HG03097 (cell line): ENCODE data around the gene EIF4E2.
"Not testable (repeated sequence)": the region's sequence is repeated elsewhere in the genome, so short reads cannot be mapped to it uniquely, and the experiment has no call there.

ENCODE experiments used
- ATAC-seq: cut with Tn5 transposase; IDR thresholded peaks from one replicate; pipeline ENCODE4 v1.9.1; 2021; ENCODE audit not compliant: unreplicated experiment, low FRiP score

EIF4E2 gene

DNA sequence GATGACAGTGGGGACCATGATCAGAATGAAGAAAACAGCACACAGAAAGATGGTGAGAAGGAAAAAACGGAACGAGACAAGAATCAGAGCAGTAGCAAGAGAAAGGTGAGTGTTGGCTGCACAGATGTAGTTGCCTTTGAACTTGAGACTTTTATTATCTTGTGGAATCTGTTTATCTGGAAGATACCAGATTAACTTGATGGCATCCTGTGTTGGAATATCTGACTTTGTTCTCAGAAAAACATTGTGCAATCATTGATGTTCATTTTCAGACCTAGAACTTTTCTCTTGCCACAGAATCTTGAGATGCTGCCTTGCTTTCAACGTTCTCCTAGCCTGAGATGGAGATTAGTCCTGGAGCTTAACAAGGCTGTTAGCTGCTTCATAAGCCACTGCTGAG is 5.9 kb downstream of the EIF4E2 start:
- no peak for ATAC-seq

- ATAC-seq: no peak
These were observed 12.1 kb downstream of the EIF4E2 start for GRCh38 chr2:232562515-232563151.

GRCh38 chr2:232563580-232563979 is 13.1 kb downstream of the EIF4E2 start:
- ATAC-seq: no peak

- ATAC-seq: no peak
These were observed 17.2 kb downstream of the EIF4E2 start for GRCh38 chr2:232567721-232568120.

DNA sequence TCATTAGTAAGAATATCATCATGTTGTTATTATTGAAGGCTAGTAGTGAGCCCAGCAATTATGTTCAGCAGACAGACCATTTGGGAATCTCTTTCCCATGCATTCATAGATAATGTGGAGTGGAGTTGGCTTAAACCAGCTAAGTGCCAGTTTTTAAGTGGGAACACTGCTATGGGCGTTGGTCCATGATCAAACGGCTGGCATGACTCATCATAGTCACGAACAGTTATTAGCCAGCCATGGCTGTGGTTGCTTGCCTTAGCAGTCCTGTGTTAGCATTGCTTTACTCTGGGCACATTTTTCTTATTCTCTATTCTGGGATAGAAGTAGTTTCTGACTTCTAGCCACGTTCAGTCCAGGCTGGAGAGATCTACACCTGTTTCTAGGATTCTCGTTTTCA is 17.7 kb downstream of the EIF4E2 start:
- ATAC-seq: no peak

DNA sequence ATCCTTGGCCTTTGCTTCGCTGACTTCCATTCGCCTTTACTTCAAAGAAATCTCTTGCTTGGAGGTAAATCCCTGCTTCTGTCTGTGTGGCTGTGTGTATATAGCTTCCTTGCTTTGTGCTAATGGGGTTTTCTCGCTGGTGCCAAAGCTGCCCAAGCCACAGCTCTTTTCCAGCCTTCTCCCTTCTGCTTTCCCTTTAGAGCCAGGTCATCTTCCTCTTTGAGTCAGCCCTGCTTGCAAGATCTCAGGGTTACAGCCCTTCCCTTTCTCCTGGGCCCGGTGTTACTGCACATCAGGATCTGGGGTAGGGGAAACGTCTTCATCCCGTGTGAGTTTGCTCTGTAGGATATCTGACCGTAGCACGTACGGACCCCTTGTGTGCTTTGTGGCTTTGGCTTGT is 19.1 kb downstream of the EIF4E2 start:
- ATAC-seq: no peak

DNA sequence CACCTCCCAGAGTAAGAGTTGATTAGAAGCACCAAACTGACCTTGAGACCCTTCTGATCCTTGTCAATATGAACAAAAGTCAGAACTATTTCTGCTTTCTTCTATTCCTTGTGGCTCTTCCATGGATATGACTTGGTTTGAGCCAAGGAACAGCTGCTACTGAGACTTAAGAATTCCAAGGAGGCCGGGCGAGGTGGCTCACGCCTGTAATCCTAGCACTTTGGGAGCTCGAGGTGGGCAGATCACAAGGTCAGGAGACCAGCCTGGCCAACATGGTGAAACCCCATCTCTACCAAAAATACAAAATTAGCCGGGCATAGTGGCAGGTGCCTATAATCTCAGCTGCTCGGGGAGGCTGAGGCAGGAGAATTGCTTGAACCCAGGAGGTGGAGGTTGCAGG is 20.0 kb downstream of the EIF4E2 start:
- not testable (repeated sequence) for ATAC-seq

- ATAC-seq: no peak
These were observed 20.6 kb downstream of the EIF4E2 start for GRCh38 chr2:232571026-232571474.

- no peak for ATAC-seq
These were observed 22.6 kb downstream of the EIF4E2 start for GRCh38 chr2:232573042-232573441.

DNA sequence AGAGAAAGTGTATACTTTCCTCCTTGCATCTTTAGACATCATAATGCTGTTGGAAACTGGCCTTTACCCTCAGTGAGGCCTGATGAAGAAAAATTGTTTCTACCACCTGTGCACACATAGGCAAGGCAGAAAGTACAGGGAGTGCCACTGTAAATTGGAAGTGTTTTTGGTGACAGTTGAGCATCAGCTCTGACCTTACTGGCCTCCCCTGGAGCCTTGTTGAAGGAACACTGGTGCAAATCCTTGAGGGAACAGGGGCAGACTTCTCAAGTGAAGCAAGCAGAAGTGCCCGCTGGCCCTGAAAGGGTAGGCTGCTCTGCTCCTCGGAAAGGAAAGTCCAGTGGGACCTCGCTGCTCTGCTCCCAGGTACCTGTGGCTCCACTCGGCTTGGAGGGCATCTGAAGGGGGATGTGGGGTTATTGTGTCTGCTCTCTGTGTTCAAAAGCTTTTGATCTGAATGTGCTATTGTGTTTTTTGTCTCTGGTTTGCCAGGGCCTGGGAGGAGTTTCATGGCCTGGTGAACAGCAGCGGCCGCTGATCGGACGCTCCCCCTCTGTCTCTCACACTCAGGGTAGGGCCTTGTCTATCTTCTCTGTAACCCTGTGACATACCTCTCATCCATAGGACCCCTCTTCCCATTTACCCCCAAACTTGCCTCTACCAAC is 23.4 kb downstream of the EIF4E2 start:
- ATAC-seq: no peak

- ATAC-seq: no peak
These were observed 24.4 kb downstream of the EIF4E2 start for GRCh38 chr2:232574674-232575403.

DNA sequence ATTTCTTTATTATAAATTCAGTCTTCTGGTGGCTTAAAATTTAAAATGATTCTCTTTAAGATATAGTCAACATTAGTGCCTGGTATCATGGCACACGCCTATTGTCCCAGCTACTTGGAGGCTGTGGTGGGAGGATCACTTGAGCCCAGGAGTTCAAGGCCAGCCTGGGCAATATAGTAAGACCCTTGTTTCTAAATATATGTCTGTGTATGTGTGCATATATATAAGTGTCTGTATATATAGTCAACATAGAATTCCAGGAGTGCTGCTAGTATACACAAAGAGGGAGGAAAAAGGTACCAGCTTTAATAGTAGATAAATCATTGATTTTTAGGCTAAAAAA is 24.9 kb downstream of the EIF4E2 start:
- no peak for ATAC-seq

GRCh38 chr2:232576995-232577394 is 26.5 kb downstream of the EIF4E2 start:
- no peak for ATAC-seq

- no peak for ATAC-seq
These were observed 27.4 kb downstream of the EIF4E2 start for GRCh38 chr2:232577841-232578240.

GRCh38 chr2:232578626-232579025 is 28.1 kb downstream of the EIF4E2 start:
- no peak for ATAC-seq

DNA sequence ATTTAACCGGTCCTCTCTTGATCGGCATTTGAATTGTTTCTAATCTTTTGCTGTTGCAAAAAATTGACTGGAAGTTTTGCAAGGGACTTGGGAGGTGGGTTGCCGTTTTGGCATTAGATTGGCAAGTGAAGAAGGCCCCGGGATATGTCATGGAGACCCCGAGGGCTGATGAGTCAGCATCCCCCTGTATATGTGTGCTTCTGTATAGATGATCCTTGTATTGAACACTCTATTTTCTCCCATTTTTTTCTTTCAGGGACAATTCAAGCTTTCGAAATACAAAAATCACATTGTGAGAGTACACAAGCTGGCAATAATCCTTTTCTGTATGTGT is 30.1 kb downstream of the EIF4E2 start:
- no peak for ATAC-seq

DNA sequence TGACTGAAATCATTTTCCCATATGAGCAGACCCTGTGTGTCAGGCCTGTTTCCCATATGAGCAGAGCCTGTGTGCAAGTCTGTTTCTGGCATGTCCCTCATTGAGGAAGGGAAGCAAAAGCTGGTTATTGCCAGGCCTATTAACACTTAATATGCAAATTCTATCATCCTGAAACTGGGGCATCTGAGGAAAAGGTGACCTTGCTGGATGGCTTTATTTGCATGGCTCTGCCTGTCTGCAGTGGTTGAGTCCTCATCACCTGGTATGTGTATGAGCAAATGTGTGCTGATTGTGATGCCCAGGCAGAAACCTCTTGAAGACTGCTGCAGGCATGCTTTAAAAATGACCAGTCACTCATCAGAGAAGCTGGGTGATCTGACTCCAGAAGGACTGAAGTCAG is 31.2 kb downstream of the EIF4E2 start:
- peak; percentile 51 for ATAC-seq

DNA sequence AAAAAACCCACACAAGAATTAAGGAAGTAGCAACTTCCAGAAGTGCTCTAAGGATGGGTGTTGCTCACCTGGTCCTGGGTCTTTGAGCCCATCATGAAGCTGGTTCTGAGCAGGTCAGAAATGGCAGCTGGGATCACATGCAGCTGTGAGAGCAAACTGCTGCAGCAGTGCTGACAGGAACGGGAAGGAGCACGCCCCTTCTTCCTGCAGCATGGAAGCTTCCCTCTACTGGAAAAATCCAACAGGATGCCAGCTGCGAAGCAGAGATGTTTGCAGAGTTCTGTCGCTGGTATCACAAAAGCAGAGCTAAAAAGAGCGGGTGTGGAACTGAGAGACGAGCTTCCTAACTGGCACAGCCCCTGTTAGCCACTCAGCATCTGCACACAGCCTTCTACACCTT is 33.7 kb downstream of the EIF4E2 start:
- ATAC-seq: no peak

DNA sequence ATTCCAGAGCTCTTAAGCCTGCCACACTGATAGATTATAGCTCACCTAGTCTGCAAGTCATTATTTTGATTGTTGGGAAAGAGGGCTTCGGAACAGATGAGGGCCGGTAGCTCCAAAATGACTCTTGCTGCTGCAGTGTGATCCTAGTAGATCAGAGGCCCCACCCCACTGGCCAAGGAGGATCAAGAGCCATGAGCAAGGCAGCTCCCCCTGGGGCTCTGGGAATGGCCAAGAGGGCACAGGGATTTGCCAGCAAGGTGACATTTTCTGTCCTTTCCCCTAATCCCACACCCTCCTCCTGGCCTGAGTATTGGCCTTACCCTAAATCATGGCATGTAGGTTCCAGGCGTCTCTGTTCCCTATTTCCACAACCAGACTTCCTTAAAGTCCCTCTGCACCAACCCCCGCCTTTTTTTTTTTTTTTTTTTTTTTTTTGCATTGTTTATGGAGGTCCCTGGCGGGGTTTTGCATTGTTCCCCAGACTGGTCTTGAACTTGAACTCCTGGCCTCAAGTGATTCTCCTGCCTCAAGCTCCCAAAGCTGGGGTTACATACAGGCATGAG is 36.5 kb downstream of the EIF4E2 start:
- no peak for ATAC-seq

GRCh38 chr2:232587512-232587911 is 37.0 kb downstream of the EIF4E2 start:
- no peak for ATAC-seq

DNA sequence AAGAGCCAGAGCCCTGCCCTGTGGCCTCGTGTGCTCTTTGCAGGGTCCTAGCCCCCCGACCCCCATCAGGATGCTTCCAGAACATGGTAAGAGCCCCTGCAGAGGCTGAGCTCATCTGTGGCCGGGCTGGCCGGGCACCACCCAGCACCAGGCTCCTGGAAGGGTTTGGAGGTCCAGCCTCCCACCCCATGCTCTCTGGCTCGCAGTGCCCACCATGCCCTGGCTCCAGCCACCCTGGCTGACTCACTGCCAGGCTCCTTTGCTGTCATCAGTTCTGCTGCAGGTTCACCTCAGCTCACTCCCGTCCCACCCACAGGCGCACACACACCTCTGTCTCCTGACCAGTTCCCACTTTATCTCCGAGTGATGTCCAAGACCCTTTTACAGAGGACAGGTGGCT is 37.5 kb downstream of the EIF4E2 start:
- ATAC-seq: no peak
